Liver (tissue), 9 donors: Measurements from ENCODE around the gene DROSHA. TPM values are rescaled to one million over a fixed set of nuclear protein-coding genes. Genes with fewer than 3 reads are reported as not detected.

Source experiments
- DNase-seq: peaks from one replicate; pipeline ENCODE4 v3.0.0-alpha.2; 2017; ENCODE audit warnings: low spot score
- H3K27ac ChIP-seq, 2 donors: one replicate each; pipeline ENCODE4 v1.7.0; 2013; ENCODE audit warnings: inconsistent platforms in 2 of 2, low read length in 2 of 2, control low read depth in 1 of 2, low read depth in 1 of 2, mild to moderate bottlenecking in 1 of 2
- H3K27me3 ChIP-seq, 4 donors: one replicate each; pipeline versions ENCODE4 v1.6.1 to v1.7.0; 2013; ENCODE audit warnings: low read length in 3 of 4, inconsistent platforms in 1 of 4, mild to moderate bottlenecking in 1 of 4, moderate library complexity in 1 of 4; ENCODE audit not compliant: control insufficient read depth in 4 of 4, insufficient read depth in 4 of 4
- H3K36me3 ChIP-seq, 4 donors: one replicate each; pipeline versions ENCODE4 v1.6.1 to v1.7.0; 2013; ENCODE audit warnings: low read length in 3 of 4, mild to moderate bottlenecking in 3 of 4, low read depth in 1 of 4, moderate library complexity in 1 of 4; ENCODE audit not compliant: control insufficient read depth in 4 of 4, insufficient read depth in 3 of 4
- H3K4me1 ChIP-seq, 4 donors: one replicate each; pipeline versions ENCODE4 v1.6.1 to v1.7.0; 2013; ENCODE audit warnings: low read length in 3 of 4, mild to moderate bottlenecking in 3 of 4, moderate library complexity in 1 of 4; ENCODE audit not compliant: control insufficient read depth in 4 of 4, insufficient read depth in 4 of 4
- H3K4me3 ChIP-seq, 3 donors: one replicate each; pipeline versions ENCODE4 v1.6.1 to v1.7.0; 2013; ENCODE audit warnings: low read length in 3 of 3, control low read depth in 1 of 3, low read depth in 1 of 3, mild to moderate bottlenecking in 1 of 3
- H3K9ac ChIP-seq, 2 donors: one replicate each; pipeline ENCODE4 v1.7.0; 2013; ENCODE audit warnings: low read length in 2 of 2, mild to moderate bottlenecking in 2 of 2, moderate library complexity in 2 of 2, control low read depth in 1 of 2, low read depth in 1 of 2
- H3K9me3 ChIP-seq, 4 donors: one replicate each; pipeline versions ENCODE4 v1.6.1 to v1.7.0; 2013; ENCODE audit warnings: low read length in 3 of 4; ENCODE audit not compliant: control insufficient read depth in 4 of 4
- EGR1 ChIP-seq, 2 donors: IDR thresholded peaks; 2 replicates each; pipeline ENCODE4 v1.6.1; 2016 to 2018; ENCODE audit warnings: antibody characterized with exemption in 2 of 2, low read depth in 2 of 2
- FOXA1 ChIP-seq: IDR thresholded peaks from 2 replicates; pipeline ENCODE4 v1.6.1; 2016; ENCODE audit warnings: antibody characterized with exemption
- FOXA2 ChIP-seq: IDR thresholded peaks from 2 replicates; pipeline ENCODE4 v1.6.1; 2016; ENCODE audit warnings: antibody characterized with exemption
- GABPA ChIP-seq, 2 donors: IDR thresholded peaks in 1 of 2; conservative IDR thresholded peaks in 1 of 2; 2 replicates each; pipeline ENCODE4 v1.6.1; 2016; ENCODE audit warnings: antibody characterized with exemption in 2 of 2, mild to moderate bottlenecking in 1 of 2, moderate library complexity in 1 of 2
- HNF4A ChIP-seq, 2 donors: conservative IDR thresholded peaks; 2 replicates each; pipeline ENCODE4 v1.6.1; 2016; ENCODE audit warnings: antibody characterized with exemption in 2 of 2, mild to moderate bottlenecking in 2 of 2
- HNF4G ChIP-seq: IDR thresholded peaks from 2 replicates; pipeline ENCODE4 v1.6.1; 2016; ENCODE audit warnings: antibody characterized with exemption
- JUND ChIP-seq, 2 donors: IDR thresholded peaks; 2 replicates each; pipeline ENCODE4 v1.6.1; 2016; ENCODE audit warnings: antibody characterized with exemption in 2 of 2
- RXRA ChIP-seq, 2 donors: IDR thresholded peaks; 2 replicates each; pipeline ENCODE4 v1.6.1; 2017 to 2018; ENCODE audit warnings: antibody characterized with exemption in 2 of 2, mild to moderate bottlenecking in 1 of 2
- SP1 ChIP-seq: IDR thresholded peaks from 2 replicates; pipeline ENCODE4 v1.6.1; 2018; ENCODE audit warnings: antibody characterized with exemption, mild to moderate bottlenecking
- TAF1 ChIP-seq: conservative IDR thresholded peaks from 2 replicates; pipeline ENCODE4 v1.6.1; 2016; ENCODE audit warnings: antibody characterized with exemption, mild to moderate bottlenecking
- YY1 ChIP-seq: IDR thresholded peaks from 2 replicates; pipeline ENCODE4 v1.6.1; 2016; ENCODE audit warnings: antibody characterized with exemption, mild to moderate bottlenecking
- WGBS: extraction: QIAGEN DNeasy Blood & Tissue Kit; methylation state at CpG from one replicate; pipeline ENCODE4 v1.1.7; 2013; 5-methylcytosine and 5-hydroxymethylcytosine counted together
- polyA plus RNA-seq, 2 donors: library from polyadenylated mRNA; stranded (reverse) in 1 of 2; unstranded in 1 of 2; fragments of 200-250 nt in 1 of 2; fragments of >200 nt in 1 of 2; fragmentation: Nextera tagmentation in 1 of 2; extraction: Ambion mirVana in 1 of 2; gene quantifications; one replicate each; pipeline versions ENCODE4 v1.2.1 to v1.2.3, GENCODE V29; 2013 to 2015
- total RNA-seq, 2 donors: library from RNA; depleted of rRNA; stranded (reverse); fragments of >200 nt; gene quantifications; one replicate each; pipeline ENCODE4 v1.2.3, GENCODE V29; 2014
- TF ChIP-seq, protein P1 (sequence below): IDR thresholded peaks from 2 replicates; pipeline ENCODE4 v1.6.1; 2016; ENCODE audit warnings: antibody characterized with exemption
- TF ChIP-seq, protein P2 (sequence below): fragments of 150-350 bp; IDR thresholded peaks from 2 replicates; pipeline ENCODE4 v1.5.1; 2017; ENCODE audit warnings: improper control_type of control experiment, low read depth, low read length; ENCODE audit not compliant: missing input control
- TF ChIP-seq, protein P3 (sequence below): IDR thresholded peaks from 2 replicates; pipeline ENCODE4 v1.6.1; 2016; ENCODE audit warnings: antibody characterized with exemption
- TF ChIP-seq, protein P4 (sequence below): IDR thresholded peaks from 2 replicates; pipeline ENCODE4 v1.6.1; 2016; ENCODE audit warnings: antibody characterized with exemption, mild to moderate bottlenecking
- TF ChIP-seq, protein P5 (sequence below): IDR thresholded peaks from 2 replicates; pipeline ENCODE4 v1.6.1; 2016; ENCODE audit warnings: antibody characterized with exemption
- donor health status: healthy.
- donor health status: healthy.
- donor health status: healthy.
- donor health status: healthy.
- donor health status: healthy.

Gene DROSHA
- total and polyA plus RNA-seq, 4 donors, result 8.2 to 25.4 (median 15.4) TPM

DNA sequence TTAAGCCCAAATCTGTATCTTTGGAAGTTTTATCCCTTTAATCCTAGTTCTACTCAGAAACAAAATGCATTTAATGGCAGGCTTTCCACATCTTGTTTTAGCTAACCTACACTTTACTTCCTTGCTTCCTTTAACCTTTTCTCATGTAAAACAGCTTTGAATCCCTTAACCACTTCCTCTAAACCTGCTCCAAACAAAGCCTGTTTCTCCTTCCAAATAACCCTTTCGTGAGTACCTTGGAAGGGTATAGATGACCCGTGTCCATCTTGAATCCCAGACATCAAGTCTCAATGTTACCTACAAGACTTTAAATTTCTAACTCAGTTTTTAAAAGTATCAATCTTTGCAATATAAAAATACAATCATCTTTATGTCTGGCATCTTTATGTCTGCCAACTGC lies 78.4 kb downstream of the DROSHA start:
- 94% methylated on average over 2 of the region's 2 CpGs for WGBS
- H3K27me3 ChIP-seq, result no peaks in the 10 kb centered on the region
- H3K9ac ChIP-seq, result no peak overlapping the region
- peaks cover 0 to 13% (median 3%) of the 10 kb centered on the region in 4 donors for H3K9me3 ChIP-seq
- peaks cover 1 to 44% (median 26%) of the 10 kb centered on the region in 4 donors for H3K36me3 ChIP-seq
- no peak for DNase-seq
- no peak overlapping the region for H3K27ac ChIP-seq
- no peaks in the 10 kb centered on the region for H3K4me1 ChIP-seq
- TF ChIP-seq, protein P1, sequence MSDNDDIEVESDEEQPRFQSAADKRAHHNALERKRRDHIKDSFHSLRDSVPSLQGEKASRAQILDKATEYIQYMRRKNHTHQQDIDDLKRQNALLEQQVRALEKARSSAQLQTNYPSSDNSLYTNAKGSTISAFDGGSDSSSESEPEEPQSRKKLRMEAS, result no peak
- TF ChIP-seq, protein P2, sequence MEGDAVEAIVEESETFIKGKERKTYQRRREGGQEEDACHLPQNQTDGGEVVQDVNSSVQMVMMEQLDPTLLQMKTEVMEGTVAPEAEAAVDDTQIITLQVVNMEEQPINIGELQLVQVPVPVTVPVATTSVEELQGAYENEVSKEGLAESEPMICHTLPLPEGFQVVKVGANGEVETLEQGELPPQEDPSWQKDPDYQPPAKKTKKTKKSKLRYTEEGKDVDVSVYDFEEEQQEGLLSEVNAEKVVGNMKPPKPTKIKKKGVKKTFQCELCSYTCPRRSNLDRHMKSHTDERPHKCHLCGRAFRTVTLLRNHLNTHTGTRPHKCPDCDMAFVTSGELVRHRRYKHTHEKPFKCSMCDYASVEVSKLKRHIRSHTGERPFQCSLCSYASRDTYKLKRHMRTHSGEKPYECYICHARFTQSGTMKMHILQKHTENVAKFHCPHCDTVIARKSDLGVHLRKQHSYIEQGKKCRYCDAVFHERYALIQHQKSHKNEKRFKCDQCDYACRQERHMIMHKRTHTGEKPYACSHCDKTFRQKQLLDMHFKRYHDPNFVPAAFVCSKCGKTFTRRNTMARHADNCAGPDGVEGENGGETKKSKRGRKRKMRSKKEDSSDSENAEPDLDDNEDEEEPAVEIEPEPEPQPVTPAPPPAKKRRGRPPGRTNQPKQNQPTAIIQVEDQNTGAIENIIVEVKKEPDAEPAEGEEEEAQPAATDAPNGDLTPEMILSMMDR, result no peak
- TF ChIP-seq, protein P3, sequence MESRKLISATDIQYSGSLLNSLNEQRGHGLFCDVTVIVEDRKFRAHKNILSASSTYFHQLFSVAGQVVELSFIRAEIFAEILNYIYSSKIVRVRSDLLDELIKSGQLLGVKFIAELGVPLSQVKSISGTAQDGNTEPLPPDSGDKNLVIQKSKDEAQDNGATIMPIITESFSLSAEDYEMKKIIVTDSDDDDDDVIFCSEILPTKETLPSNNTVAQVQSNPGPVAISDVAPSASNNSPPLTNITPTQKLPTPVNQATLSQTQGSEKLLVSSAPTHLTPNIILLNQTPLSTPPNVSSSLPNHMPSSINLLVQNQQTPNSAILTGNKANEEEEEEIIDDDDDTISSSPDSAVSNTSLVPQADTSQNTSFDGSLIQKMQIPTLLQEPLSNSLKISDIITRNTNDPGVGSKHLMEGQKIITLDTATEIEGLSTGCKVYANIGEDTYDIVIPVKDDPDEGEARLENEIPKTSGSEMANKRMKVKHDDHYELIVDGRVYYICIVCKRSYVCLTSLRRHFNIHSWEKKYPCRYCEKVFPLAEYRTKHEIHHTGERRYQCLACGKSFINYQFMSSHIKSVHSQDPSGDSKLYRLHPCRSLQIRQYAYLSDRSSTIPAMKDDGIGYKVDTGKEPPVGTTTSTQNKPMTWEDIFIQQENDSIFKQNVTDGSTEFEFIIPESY, result no peak
- no peak for TF ChIP-seq FOXA2
- TF ChIP-seq, protein P4, sequence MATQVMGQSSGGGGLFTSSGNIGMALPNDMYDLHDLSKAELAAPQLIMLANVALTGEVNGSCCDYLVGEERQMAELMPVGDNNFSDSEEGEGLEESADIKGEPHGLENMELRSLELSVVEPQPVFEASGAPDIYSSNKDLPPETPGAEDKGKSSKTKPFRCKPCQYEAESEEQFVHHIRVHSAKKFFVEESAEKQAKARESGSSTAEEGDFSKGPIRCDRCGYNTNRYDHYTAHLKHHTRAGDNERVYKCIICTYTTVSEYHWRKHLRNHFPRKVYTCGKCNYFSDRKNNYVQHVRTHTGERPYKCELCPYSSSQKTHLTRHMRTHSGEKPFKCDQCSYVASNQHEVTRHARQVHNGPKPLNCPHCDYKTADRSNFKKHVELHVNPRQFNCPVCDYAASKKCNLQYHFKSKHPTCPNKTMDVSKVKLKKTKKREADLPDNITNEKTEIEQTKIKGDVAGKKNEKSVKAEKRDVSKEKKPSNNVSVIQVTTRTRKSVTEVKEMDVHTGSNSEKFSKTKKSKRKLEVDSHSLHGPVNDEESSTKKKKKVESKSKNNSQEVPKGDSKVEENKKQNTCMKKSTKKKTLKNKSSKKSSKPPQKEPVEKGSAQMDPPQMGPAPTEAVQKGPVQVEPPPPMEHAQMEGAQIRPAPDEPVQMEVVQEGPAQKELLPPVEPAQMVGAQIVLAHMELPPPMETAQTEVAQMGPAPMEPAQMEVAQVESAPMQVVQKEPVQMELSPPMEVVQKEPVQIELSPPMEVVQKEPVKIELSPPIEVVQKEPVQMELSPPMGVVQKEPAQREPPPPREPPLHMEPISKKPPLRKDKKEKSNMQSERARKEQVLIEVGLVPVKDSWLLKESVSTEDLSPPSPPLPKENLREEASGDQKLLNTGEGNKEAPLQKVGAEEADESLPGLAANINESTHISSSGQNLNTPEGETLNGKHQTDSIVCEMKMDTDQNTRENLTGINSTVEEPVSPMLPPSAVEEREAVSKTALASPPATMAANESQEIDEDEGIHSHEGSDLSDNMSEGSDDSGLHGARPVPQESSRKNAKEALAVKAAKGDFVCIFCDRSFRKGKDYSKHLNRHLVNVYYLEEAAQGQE, result no peak
- TF ChIP-seq EGR1 (IDR thresholded peaks at IDR 0.05; ENCODE audit: low read depth in 2 of 2), result no peak
- TF ChIP-seq GABPA (IDR thresholded peaks at IDR 0.05 in 1 of 2, conservative IDR thresholded peaks at IDR 0.05 in 1 of 2), result no peak
- TF ChIP-seq RXRA (IDR thresholded peaks at IDR 0.05), result no peak
- no peak for TF ChIP-seq HNF4G
- no peak for TF ChIP-seq JUND (IDR thresholded peaks at IDR 0.05)
- no peak for TF ChIP-seq HNF4A (conservative IDR thresholded peaks at IDR 0.05)
- TF ChIP-seq FOXA1, result no peak
- TF ChIP-seq YY1, result no peak
- no peak for TF ChIP-seq SP1
- no peak for TF ChIP-seq TAF1
- H3K4me3 ChIP-seq, result no peak overlapping the region

DNA sequence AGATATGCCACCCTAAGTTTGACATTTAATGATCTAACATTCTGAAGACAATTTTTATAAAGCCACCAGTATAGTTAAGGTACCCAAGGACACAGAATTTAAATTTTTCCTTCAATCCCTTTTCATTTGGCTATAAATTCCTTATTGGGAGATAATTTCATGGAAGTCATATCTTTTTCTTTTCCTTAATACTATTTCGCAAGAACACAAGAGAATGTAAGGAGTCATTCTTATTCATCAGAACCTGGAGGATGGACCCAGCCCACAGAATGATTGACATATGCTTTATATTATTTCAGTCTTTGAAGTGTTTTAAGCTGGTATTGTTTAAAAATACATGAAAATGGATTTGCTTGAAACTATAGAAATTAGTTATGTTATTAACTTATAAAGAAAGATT lies 79.6 kb downstream of the DROSHA start:
- no peaks in the 10 kb centered on the region for H3K4me1 ChIP-seq
- TF ChIP-seq JUND (IDR thresholded peaks at IDR 0.05) (no peak), FOXA2 (no peak), HNF4A (conservative IDR thresholded peaks at IDR 0.05) (no peak), HNF4G (no peak), EGR1 (IDR thresholded peaks at IDR 0.05; ENCODE audit: low read depth in 2 of 2) (no peak)
- TF ChIP-seq, protein P4, result no peak
- TF ChIP-seq, protein P5, sequence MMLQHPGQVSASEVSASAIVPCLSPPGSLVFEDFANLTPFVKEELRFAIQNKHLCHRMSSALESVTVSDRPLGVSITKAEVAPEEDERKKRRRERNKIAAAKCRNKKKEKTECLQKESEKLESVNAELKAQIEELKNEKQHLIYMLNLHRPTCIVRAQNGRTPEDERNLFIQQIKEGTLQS, result no peak
- peaks cover 1 to 41% (median 28%) of the 10 kb centered on the region in 4 donors for H3K36me3 ChIP-seq
- no peak for DNase-seq
- WGBS, result 98% methylated on average over 1 of the region's 1 CpG
- H3K9ac ChIP-seq, result no peak overlapping the region
- no peak overlapping the region for H3K27ac ChIP-seq
- no peaks in the 10 kb centered on the region for H3K27me3 ChIP-seq
- peaks cover 0 to 13% (median 3%) of the 10 kb centered on the region in 4 donors for H3K9me3 ChIP-seq
- H3K4me3 ChIP-seq, result no peak overlapping the region
